ENCODE data around the gene SLC11A2.

GRCh38 chr12:51013441-51013840 is 12.7 kb downstream of the SLC11A2 start:
- TF ChIP-seq CTCF (conservative IDR thresholded peaks at IDR 0.05; ENCODE audit: low read depth, low read length) (no peak), EZH2 (IDR thresholded peaks at IDR 0.05; ENCODE audit: borderline replicate concordance, low read depth, low read length, poor library complexity, severe bottlenecking) (no peak)
